Adrenal gland (tissue), 5 donors: Measurements from ENCODE around the gene FKBP11.

Experiments used
- POLR2A ChIP-seq, 2 donors: fragments of 450-650 bp; IDR thresholded peaks; one replicate each; pipeline ENCODE4 v1.6.1; 2017; ENCODE audit warnings: antibody characterized with exemption in 2 of 2, mild to moderate bottlenecking in 2 of 2, moderate library complexity in 1 of 2
- TF ChIP-seq, protein P1 (sequence below), 6 experiments: fragments of 450-650 bp in 4 of 6; fragments of 200-600 bp in 2 of 6; sonication (generic) in 1 of 6; IDR thresholded peaks; 1 replicate in 5 of 6; 2 replicates in 1 of 6; pipeline versions ENCODE4 v1.5.1 to v1.8.0; 2016 to 2021; ENCODE audit warnings: antibody characterized with exemption in 6 of 6, mild to moderate bottlenecking in 2 of 6, moderate library complexity in 1 of 6
- donor health status: DM: no; HTN: no; CAD: no.

DNA sequence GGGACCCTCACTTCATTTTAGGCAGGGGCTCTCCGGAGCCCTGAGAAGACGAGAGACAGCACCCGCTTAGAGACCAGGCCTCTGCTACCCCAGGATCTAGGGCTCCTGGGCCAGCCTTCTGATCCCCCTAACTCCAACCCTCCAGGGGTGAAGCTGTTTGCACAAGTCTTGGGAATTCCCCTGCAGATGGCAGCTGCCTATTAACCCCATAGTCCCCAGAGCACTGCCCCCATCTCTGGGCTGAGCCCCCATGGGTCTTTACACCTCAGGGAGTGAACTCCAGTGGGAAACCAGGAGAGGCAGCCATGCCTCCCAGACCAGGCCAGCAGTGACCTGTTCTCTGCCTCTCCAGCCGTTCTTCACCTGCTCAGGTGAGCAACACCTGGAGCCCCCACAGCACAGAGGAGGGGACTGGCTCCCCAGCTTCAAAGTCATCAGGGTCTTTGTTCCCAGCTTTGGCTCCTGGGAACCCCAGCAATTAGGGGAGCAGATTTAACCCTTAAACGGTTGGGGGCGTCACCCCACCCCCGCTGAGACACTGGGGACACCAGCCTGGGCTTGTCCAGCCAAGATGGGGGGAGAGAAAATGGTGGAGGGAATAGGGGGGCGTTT lies 44.0 kb upstream of the FKBP11 start:
- no peak for TF ChIP-seq POLR2A (IDR thresholded peaks at IDR 0.05)
- TF ChIP-seq, protein P1, sequence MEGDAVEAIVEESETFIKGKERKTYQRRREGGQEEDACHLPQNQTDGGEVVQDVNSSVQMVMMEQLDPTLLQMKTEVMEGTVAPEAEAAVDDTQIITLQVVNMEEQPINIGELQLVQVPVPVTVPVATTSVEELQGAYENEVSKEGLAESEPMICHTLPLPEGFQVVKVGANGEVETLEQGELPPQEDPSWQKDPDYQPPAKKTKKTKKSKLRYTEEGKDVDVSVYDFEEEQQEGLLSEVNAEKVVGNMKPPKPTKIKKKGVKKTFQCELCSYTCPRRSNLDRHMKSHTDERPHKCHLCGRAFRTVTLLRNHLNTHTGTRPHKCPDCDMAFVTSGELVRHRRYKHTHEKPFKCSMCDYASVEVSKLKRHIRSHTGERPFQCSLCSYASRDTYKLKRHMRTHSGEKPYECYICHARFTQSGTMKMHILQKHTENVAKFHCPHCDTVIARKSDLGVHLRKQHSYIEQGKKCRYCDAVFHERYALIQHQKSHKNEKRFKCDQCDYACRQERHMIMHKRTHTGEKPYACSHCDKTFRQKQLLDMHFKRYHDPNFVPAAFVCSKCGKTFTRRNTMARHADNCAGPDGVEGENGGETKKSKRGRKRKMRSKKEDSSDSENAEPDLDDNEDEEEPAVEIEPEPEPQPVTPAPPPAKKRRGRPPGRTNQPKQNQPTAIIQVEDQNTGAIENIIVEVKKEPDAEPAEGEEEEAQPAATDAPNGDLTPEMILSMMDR (IDR thresholded peaks at IDR 0.05): no peak
